HG02970 (cell line): ENCODE data around the gene ADGRD1.

Experiments used
- ATAC-seq: cut with Tn5 transposase; IDR thresholded peaks from one replicate; pipeline ENCODE4 v1.9.1; 2021; ENCODE audit warnings: mild to moderate bottlenecking, moderate library complexity, moderate number of reproducible peaks; ENCODE audit not compliant: unreplicated experiment, low FRiP score

Gene ADGRD1

GRCh38 chr12:131139363-131140068 lies 185.8 kb downstream of the ADGRD1 start:
- no peak for ATAC-seq

- ATAC-seq, result no peak
Observed at GRCh38 chr12:131140069-131140435, 186.3 kb downstream of the ADGRD1 start.

GRCh38 chr12:131140697-131141096 lies 187.0 kb downstream of the ADGRD1 start:
- no peak for ATAC-seq

- no peak for ATAC-seq
Observed at GRCh38 chr12:131141514-131141913, 187.8 kb downstream of the ADGRD1 start.

GRCh38 chr12:131142891-131143657 lies 189.4 kb downstream of the ADGRD1 start:
- ATAC-seq, result no peak

- ATAC-seq, result no peak
Observed at GRCh38 chr12:131146173-131146675, 192.5 kb downstream of the ADGRD1 start.

GRCh38 chr12:131147293-131147692 lies 193.6 kb downstream of the ADGRD1 start:
- no peak for ATAC-seq

GRCh38 chr12:131147894-131148293 lies 194.2 kb downstream of the ADGRD1 start:
- no peak for ATAC-seq

- no peak for ATAC-seq
Observed at GRCh38 chr12:131151558-131152345, 198.0 kb downstream of the ADGRD1 start.

GRCh38 chr12:131152587-131152986 lies 198.9 kb downstream of the ADGRD1 start:
- ATAC-seq, result no peak

- no peak for ATAC-seq
Observed at GRCh38 chr12:131153016-131153415, 199.3 kb downstream of the ADGRD1 start.

- no peak for ATAC-seq
Observed at GRCh38 chr12:131153956-131154355, 200.2 kb downstream of the ADGRD1 start.

- no peak for ATAC-seq
Observed at GRCh38 chr12:131155131-131155530, 201.4 kb downstream of the ADGRD1 start.

- no peak for ATAC-seq
Observed at GRCh38 chr12:131157743-131158142, 204.0 kb downstream of the ADGRD1 start.

- ATAC-seq, result no peak
Observed at GRCh38 chr12:131159660-131160059, 206.0 kb downstream of the ADGRD1 start.

GRCh38 chr12:131162113-131162512 lies 208.4 kb downstream of the ADGRD1 start:
- no peak for ATAC-seq

GRCh38 chr12:131163189-131163738 lies 209.6 kb downstream of the ADGRD1 start:
- no peak for ATAC-seq

GRCh38 chr12:131164096-131164872 lies 210.6 kb downstream of the ADGRD1 start:
- ATAC-seq, result no peak

- no peak for ATAC-seq
Observed at GRCh38 chr12:131166717-131167116, 213.0 kb downstream of the ADGRD1 start.

GRCh38 chr12:131167334-131167733 lies 213.6 kb downstream of the ADGRD1 start:
- no peak for ATAC-seq
